Measurements from ENCODE around the gene MYZAP.

Gene MYZAP

DNA sequence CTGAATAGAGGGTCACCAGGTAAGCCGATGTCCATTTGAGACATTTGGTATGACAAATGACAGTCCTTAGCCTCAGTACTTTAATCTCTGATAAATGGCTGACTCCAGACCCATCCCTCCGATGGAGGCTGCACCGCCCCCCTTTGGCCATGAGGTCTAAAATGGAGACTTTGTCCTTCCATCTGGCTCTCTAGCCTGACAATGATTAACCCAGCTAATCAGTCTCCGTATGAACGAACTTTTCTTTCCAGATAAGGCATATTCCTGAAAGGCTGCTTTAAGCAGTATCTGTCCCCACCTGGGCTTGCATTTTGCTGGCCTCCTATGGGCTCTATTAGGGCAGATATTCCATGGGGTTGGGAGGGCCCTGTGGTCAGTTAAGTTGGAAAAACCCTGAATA lies 10.8 kb upstream of the MYZAP start:
- H3K4me1 ChIP-seq (ENCODE audit: control insufficient read depth, insufficient read depth, low read length): peaks cover 3% of the 10 kb centered on the region
- H3K36me3 ChIP-seq (ENCODE audit: control insufficient read depth, insufficient read depth, low read length, severe bottlenecking): no peaks in the 10 kb centered on the region
- H3K4me3 ChIP-seq (ENCODE audit: low read length): no peak overlapping the region
- DNase-seq (ENCODE audit: low read depth): no peak
- peaks cover 47% of the 10 kb centered on the region for H3K27me3 ChIP-seq (replicated peaks; ENCODE audit: control insufficient read depth, insufficient read depth, low read length)
- H3K9me3 ChIP-seq (ENCODE audit: control insufficient read depth, low read length): peaks cover 18% of the 10 kb centered on the region
- no peak overlapping the region for H3K9ac ChIP-seq (ENCODE audit: low read length)

DNA sequence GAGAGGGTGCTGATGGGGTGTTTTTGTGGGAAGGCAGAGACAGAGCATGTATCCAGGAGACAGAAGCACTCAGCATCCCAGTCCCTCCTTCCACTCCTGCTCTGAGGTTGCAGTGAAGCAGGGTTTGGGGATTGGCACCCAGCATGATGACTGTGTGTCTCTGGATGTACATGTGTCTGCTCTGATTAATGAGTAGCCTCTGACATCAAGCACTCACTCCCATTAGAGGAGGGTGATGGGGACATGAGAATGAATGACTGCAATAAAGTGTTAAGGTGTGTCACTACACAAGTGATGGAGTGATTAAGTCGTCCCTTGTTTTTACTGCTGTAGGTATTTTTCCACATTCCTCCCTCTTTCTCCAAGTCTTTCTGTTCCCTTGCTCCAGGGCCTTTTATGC lies 9.6 kb upstream of the MYZAP start:
- H3K4me3 ChIP-seq (ENCODE audit: low read length): no peak overlapping the region
- H3K9me3 ChIP-seq (ENCODE audit: control insufficient read depth, low read length): peaks cover 18% of the 10 kb centered on the region
- H3K27me3 ChIP-seq (replicated peaks; ENCODE audit: control insufficient read depth, insufficient read depth, low read length): peaks cover 46% of the 10 kb centered on the region
- H3K9ac ChIP-seq (ENCODE audit: low read length): no peak overlapping the region
- no peaks in the 10 kb centered on the region for H3K36me3 ChIP-seq (ENCODE audit: control insufficient read depth, insufficient read depth, low read length, severe bottlenecking)
- no peak for DNase-seq (ENCODE audit: low read depth)
- H3K4me1 ChIP-seq (ENCODE audit: control insufficient read depth, insufficient read depth, low read length): peaks cover 3% of the 10 kb centered on the region

DNA sequence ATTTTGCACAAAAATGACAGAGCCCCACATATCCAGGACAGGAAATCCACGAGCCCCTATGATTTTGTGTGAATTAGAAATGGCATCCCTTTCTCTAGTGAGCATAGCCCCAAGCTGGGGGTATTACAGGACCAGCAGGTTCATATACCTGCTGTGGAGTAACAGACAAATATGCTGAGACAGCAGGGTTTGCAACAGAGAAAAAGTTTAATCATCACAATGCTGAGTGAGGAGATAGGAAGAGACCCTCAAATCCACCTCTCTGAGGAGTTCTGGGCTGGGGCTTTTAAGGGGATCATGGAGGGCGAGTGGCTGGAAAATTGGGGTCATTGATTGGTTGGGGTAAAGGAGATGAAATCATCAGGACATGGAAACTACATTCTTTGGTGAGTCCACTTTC lies 8.4 kb upstream of the MYZAP start:
- Histone ChIP-seq H3K4me3 (ENCODE audit: low read length) (no peak overlapping the region), H3K9me3 (ENCODE audit: control insufficient read depth, low read length) (peaks cover 18% of the 10 kb centered on the region), H3K9ac (ENCODE audit: low read length) (no peak overlapping the region), H3K36me3 (ENCODE audit: control insufficient read depth, insufficient read depth, low read length, severe bottlenecking) (no peaks in the 10 kb centered on the region), H3K4me1 (ENCODE audit: control insufficient read depth, insufficient read depth, low read length) (peaks cover 14% of the 10 kb centered on the region), H3K27me3 (replicated peaks; ENCODE audit: control insufficient read depth, insufficient read depth, low read length) (peaks cover 34% of the 10 kb centered on the region)
- DNase-seq (ENCODE audit: low read depth): no peak

DNA sequence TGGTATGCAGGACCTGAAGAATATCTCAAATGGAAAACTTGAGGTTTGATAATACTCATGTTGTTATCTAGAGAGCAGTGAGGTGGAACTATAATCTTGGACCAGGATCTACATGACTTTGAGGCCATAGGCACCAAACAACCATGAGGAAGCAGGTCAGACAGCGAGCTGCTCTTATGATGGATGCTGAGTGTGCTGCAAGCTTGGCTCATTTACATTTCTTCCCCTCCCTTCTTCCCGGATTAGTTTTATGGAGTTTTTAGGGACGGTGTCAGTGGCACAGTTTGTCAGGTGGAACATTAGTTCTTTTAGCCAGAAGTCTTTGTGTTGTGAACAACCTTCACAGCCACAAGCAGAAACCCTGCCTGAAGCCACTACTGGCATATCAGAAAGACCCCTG lies 8.0 kb upstream of the MYZAP start:
- peaks cover 18% of the 10 kb centered on the region for H3K9me3 ChIP-seq (ENCODE audit: control insufficient read depth, low read length)
- DNase-seq (ENCODE audit: low read depth): no peak
- peaks cover 16% of the 10 kb centered on the region for H3K4me1 ChIP-seq (ENCODE audit: control insufficient read depth, insufficient read depth, low read length)
- H3K36me3 ChIP-seq (ENCODE audit: control insufficient read depth, insufficient read depth, low read length, severe bottlenecking): no peaks in the 10 kb centered on the region
- no peak overlapping the region for H3K4me3 ChIP-seq (ENCODE audit: low read length)
- H3K9ac ChIP-seq (ENCODE audit: low read length): no peak overlapping the region
- H3K27me3 ChIP-seq (replicated peaks; ENCODE audit: control insufficient read depth, insufficient read depth, low read length): peaks cover 30% of the 10 kb centered on the region

DNA sequence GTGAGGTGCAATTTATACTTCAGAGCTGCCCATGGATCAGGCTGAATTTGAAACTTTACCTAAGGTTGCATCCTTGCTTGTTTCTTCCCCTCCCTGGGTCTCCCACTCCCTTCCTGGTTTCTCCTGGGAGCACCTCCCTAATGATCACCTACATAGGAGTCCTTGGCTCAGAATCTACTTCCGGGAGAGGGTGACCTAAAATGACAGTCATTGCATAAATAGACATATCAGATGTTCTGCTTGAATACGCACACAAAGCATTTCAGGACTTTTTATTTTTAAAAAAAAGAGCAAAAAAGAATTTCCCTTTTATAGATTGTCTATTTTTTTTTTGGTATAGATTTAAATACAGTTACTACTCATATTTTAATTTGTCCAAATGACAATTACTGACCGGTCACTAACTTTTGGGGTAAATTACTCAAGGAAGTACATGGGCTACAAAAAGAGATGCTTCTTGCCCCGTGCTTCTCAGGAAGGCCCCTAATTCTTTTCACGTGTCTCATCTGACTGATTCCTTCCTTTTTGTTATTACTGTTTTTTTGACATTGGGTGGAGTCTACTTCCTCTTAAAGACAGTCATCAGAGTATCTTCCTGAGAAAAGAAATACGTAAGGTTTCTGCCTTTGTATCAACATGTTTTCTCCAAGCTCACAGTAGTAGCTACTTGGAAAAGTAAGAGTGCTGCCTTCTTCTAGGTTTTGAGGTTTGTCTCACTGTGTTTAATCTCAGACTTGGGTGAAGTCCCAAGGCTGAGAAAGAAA lies 4.9 kb upstream of the MYZAP start:
- H3K9ac ChIP-seq (ENCODE audit: low read length): no peak overlapping the region
- H3K36me3 ChIP-seq (ENCODE audit: control insufficient read depth, insufficient read depth, low read length, severe bottlenecking): no peaks in the 10 kb centered on the region
- peaks cover 8% of the 10 kb centered on the region for H3K27me3 ChIP-seq (replicated peaks; ENCODE audit: control insufficient read depth, insufficient read depth, low read length)
- no peak overlapping the region for H3K4me3 ChIP-seq (ENCODE audit: low read length)
- no peak for DNase-seq (ENCODE audit: low read depth)
- H3K4me1 ChIP-seq (ENCODE audit: control insufficient read depth, insufficient read depth, low read length): peaks cover 44% of the 10 kb centered on the region
- peaks cover 18% of the 10 kb centered on the region for H3K9me3 ChIP-seq (ENCODE audit: control insufficient read depth, low read length)

DNA sequence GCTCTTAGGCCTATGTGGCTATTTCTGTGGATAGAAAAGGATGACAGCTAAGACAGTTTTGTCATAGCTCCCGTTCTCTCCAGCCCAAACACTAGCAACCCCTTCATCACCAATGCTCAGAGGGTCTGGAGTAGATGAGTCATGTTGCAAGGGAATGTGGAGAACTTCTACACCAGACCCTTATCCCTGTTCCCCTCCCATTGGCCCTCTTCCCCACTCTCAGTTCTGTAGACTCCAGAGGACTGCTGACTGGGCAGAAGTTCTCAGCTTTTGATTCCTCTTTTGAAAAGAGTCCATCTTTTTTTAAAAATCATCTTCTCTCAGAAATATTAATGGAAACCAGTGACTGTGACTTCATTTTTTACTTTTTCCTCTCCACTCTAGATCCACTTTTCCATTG lies 2.4 kb upstream of the MYZAP start:
- peaks cover 3% of the 10 kb centered on the region for H3K27me3 ChIP-seq (replicated peaks; ENCODE audit: control insufficient read depth, insufficient read depth, low read length)
- no peaks in the 10 kb centered on the region for H3K36me3 ChIP-seq (ENCODE audit: control insufficient read depth, insufficient read depth, low read length, severe bottlenecking)
- peak overlapping the region; percentile 27 for H3K9ac ChIP-seq (ENCODE audit: low read length)
- H3K4me1 ChIP-seq (ENCODE audit: control insufficient read depth, insufficient read depth, low read length): peaks cover 44% of the 10 kb centered on the region
- H3K4me3 ChIP-seq (ENCODE audit: low read length): peak overlapping the region; percentile 38
- DNase-seq (ENCODE audit: low read depth): no peak
- no peaks in the 10 kb centered on the region for H3K9me3 ChIP-seq (ENCODE audit: control insufficient read depth, low read length)

DNA sequence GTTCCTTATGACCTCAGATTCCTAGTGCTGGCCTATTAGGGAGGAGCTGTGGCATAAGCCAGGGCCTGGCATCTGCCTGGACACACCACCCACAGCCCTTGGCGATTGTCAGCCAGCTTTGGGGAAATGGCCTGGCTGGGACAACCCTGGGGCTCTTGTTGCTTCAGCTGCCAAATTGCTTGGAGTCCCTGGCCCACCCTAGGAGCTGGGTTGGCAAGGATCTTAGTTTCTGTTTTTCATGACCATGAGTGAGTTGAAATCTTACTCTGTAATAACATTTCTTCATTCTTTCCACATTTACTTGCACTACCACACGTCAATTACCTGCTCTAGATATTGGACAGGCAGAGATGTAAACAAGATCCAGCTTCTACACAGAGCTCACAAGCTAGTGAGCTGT lies 1.9 kb upstream of the MYZAP start:
- no peak for DNase-seq (ENCODE audit: low read depth)
- Histone ChIP-seq H3K9me3 (ENCODE audit: control insufficient read depth, low read length) (no peaks in the 10 kb centered on the region), H3K4me3 (ENCODE audit: low read length) (no peak overlapping the region), H3K9ac (ENCODE audit: low read length) (peak overlapping the region; percentile 27), H3K36me3 (ENCODE audit: control insufficient read depth, insufficient read depth, low read length, severe bottlenecking) (no peaks in the 10 kb centered on the region), H3K27me3 (replicated peaks; ENCODE audit: control insufficient read depth, insufficient read depth, low read length) (peaks cover 3% of the 10 kb centered on the region), H3K4me1 (ENCODE audit: control insufficient read depth, insufficient read depth, low read length) (peaks cover 46% of the 10 kb centered on the region)

DNA sequence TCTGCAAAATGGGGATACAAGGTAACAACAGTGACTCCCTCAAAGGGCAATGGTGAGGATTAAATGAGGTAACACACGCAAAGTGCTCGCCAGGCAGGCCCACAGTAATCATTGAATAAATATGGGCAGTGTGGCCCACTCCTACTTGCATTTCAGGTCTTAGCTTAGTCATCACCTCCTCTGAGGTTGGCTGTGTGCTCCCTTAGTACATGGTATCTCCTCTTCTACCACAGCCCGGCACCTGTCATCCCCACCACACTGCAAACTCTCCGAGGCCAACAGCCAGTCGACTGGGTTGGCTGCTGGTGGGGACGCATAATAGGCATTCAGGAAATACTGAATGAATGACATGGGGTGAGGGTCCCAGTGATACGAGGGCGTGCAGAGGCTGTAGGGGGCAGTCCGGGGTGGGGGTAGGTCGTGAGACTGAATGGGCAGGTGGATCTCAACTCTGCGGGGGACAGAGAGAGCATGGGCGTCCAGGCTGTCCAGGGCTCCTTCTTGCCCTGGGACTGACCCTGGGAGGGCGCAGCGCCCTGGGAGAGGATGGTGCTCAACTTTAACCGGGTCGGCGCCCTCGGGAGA lies 375 bp upstream of the MYZAP start:
- H3K36me3 ChIP-seq (ENCODE audit: control insufficient read depth, insufficient read depth, low read length, severe bottlenecking): no peaks in the 10 kb centered on the region
- H3K4me1 ChIP-seq (ENCODE audit: control insufficient read depth, insufficient read depth, low read length): peaks cover 60% of the 10 kb centered on the region
- no peak for DNase-seq (ENCODE audit: low read depth)
- peaks cover 3% of the 10 kb centered on the region for H3K27me3 ChIP-seq (replicated peaks; ENCODE audit: control insufficient read depth, insufficient read depth, low read length)
- peak overlapping the region; percentile 78 for H3K4me3 ChIP-seq (ENCODE audit: low read length)
- no peak overlapping the region for H3K9ac ChIP-seq (ENCODE audit: low read length)
- no peaks in the 10 kb centered on the region for H3K9me3 ChIP-seq (ENCODE audit: control insufficient read depth, low read length)

DNA sequence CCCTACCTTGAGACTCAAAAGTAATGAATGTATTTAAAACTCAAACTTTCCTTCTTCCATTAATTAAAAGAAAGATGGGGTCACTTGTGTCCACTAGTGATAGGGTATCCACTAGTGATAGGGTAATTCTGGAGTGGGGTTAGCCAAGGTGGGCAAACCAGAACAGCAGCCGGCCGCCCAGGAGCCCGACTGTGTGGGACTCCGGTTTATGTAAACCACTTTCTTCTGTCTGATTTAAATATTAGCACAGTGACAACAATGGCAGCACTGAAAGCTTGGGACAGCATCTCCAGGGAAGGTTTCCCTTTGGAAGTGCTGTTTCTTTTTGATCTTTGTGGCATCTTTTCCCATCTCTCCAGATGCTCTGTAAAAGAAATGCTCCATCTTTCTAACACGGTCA lies 722 bp downstream of the MYZAP start:
- Histone ChIP-seq H3K9ac (ENCODE audit: low read length) (peak overlapping the region; percentile 75), H3K4me1 (ENCODE audit: control insufficient read depth, insufficient read depth, low read length) (peaks cover 57% of the 10 kb centered on the region), H3K9me3 (ENCODE audit: control insufficient read depth, low read length) (no peaks in the 10 kb centered on the region), H3K4me3 (ENCODE audit: low read length) (peak overlapping the region; percentile 78), H3K27me3 (replicated peaks; ENCODE audit: control insufficient read depth, insufficient read depth, low read length) (peaks cover 3% of the 10 kb centered on the region), H3K36me3 (ENCODE audit: control insufficient read depth, insufficient read depth, low read length, severe bottlenecking) (no peaks in the 10 kb centered on the region)
- DNase-seq (ENCODE audit: low read depth): no peak

DNA sequence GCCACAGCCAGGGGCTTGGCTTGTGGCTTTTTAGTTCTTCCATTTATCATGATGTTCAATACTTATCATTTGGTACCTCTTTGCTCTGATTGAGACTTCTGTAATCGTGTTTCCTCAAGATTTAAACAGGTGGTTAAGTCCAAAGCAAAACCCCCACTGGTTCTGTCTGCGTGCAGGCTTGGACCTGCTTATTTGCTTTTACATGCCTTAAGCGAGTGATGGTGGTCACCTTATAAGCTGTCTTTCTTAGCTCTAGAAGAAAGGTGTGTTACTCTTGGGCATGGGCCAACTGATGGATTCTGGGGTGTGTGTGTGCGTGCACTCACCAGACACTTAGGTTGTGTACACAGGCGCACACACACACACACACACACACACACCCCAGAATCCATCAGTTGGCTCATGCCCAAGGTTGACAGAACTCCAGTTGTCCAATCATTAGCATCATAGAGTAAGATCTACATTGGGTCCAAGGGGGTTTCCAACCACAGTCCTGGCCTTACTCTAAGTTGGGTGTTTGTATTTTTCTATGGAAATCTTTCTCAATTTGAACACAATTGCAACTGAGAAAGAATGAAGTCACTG lies 1.2 kb downstream of the MYZAP start:
- H3K27me3 ChIP-seq (replicated peaks; ENCODE audit: control insufficient read depth, insufficient read depth, low read length): peaks cover 3% of the 10 kb centered on the region
- H3K4me1 ChIP-seq (ENCODE audit: control insufficient read depth, insufficient read depth, low read length): peaks cover 52% of the 10 kb centered on the region
- H3K9me3 ChIP-seq (ENCODE audit: control insufficient read depth, low read length): no peaks in the 10 kb centered on the region
- no peak for DNase-seq (ENCODE audit: low read depth)
- peak overlapping the region; percentile 78 for H3K4me3 ChIP-seq (ENCODE audit: low read length)
- no peak overlapping the region for H3K9ac ChIP-seq (ENCODE audit: low read length)
- H3K36me3 ChIP-seq (ENCODE audit: control insufficient read depth, insufficient read depth, low read length, severe bottlenecking): no peaks in the 10 kb centered on the region

DNA sequence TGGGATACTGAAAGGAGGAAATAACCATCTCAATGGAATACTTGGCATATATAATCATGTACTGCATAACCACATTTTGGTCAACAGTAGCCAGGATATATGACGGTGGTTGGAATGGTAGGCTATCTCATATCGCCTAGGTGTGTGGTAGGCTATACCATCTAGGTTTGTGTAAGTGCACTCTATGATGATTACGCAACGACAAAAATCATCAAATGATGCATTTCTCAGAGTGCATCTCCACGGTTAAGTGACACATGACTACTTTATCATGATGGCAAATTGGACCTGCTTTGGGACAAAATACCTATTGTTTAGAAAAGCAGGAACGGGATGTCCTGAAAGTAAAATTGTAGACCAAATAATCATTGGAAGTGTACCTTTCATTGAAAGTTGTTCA lies 2.8 kb downstream of the MYZAP start:
- H3K27me3 ChIP-seq (replicated peaks; ENCODE audit: control insufficient read depth, insufficient read depth, low read length): peaks cover 3% of the 10 kb centered on the region
- H3K9me3 ChIP-seq (ENCODE audit: control insufficient read depth, low read length): no peaks in the 10 kb centered on the region
- no peak for DNase-seq (ENCODE audit: low read depth)
- peaks cover 36% of the 10 kb centered on the region for H3K4me1 ChIP-seq (ENCODE audit: control insufficient read depth, insufficient read depth, low read length)
- no peak overlapping the region for H3K9ac ChIP-seq (ENCODE audit: low read length)
- no peak overlapping the region for H3K4me3 ChIP-seq (ENCODE audit: low read length)
- H3K36me3 ChIP-seq (ENCODE audit: control insufficient read depth, insufficient read depth, low read length, severe bottlenecking): no peaks in the 10 kb centered on the region

Data from adipocyte (in vitro differentiated cells).